ENCODE results near the gene SHC3. TPM values are rescaled to one million over a fixed set of nuclear protein-coding genes. Genes with fewer than 3 reads are reported as not detected.

SHC3 gene
- total RNA-seq, 1 donor from 2014 or later: 0.21 TPM

DNA sequence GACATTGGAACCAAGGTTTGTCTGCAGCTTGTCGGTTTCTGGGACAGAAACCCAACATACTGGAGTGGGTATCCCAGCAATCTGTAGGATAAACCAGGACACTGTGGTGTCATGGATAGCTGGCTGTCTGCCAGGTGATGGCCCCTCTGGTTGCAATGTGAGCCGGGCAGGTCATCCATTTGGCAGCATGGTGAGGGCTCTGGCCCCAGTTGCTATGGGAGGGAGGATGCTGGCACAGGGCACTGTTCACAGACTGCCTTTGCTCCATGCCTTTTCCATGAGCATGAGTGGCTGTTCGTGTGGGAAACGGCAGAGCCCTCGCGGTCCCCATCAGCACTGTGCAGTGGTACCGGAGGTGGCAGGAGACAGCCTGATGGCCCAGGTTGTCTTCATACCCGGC is 181.0 kb downstream of the SHC3 start:
- DNase-seq (ENCODE audit: extremely low spot score, unreplicated experiment): peak; percentile 76
- Mint-ChIP-seq H3K9me3 (ENCODE audit: unreplicated experiment) (no peaks in the 10 kb centered on the region), H3K36me3 (ENCODE audit: unreplicated experiment) (no peaks in the 10 kb centered on the region), H3K27ac (ENCODE audit: unreplicated experiment) (no peak overlapping the region), H3K4me1 (ENCODE audit: unreplicated experiment) (peaks cover 28% of the 10 kb centered on the region), H3K27me3 (ENCODE audit: unreplicated experiment) (no peaks in the 10 kb centered on the region), H3K4me3 (ENCODE audit: unreplicated experiment) (no peak overlapping the region)
- TF ChIP-seq, protein P1, sequence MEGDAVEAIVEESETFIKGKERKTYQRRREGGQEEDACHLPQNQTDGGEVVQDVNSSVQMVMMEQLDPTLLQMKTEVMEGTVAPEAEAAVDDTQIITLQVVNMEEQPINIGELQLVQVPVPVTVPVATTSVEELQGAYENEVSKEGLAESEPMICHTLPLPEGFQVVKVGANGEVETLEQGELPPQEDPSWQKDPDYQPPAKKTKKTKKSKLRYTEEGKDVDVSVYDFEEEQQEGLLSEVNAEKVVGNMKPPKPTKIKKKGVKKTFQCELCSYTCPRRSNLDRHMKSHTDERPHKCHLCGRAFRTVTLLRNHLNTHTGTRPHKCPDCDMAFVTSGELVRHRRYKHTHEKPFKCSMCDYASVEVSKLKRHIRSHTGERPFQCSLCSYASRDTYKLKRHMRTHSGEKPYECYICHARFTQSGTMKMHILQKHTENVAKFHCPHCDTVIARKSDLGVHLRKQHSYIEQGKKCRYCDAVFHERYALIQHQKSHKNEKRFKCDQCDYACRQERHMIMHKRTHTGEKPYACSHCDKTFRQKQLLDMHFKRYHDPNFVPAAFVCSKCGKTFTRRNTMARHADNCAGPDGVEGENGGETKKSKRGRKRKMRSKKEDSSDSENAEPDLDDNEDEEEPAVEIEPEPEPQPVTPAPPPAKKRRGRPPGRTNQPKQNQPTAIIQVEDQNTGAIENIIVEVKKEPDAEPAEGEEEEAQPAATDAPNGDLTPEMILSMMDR (IDR thresholded peaks at IDR 0.05): no peak

DNA sequence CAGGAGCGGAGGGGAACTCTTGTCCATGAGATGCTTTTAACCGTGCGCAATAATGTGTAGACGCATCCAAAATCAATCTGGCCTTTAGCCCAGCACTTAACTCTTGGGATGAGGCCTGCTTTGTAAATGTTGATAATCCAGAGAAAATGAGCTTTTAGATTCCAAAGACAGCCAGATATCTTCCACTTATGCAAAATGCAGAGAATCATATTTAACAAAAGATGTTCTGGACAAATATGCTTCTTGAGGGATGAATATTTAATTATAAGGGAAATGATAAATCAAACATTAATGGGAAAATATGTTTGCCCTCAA is 181.7 kb downstream of the SHC3 start:
- no peak for DNase-seq (ENCODE audit: extremely low spot score, unreplicated experiment)
- H3K27ac Mint-ChIP-seq (ENCODE audit: unreplicated experiment): no peak overlapping the region
- TF ChIP-seq, protein P1 (IDR thresholded peaks at IDR 0.05): no peak
- peaks cover 33% of the 10 kb centered on the region for H3K4me1 Mint-ChIP-seq (ENCODE audit: unreplicated experiment)
- H3K27me3 Mint-ChIP-seq (ENCODE audit: unreplicated experiment): no peaks in the 10 kb centered on the region
- H3K9me3 Mint-ChIP-seq (ENCODE audit: unreplicated experiment): no peaks in the 10 kb centered on the region
- no peak overlapping the region for H3K4me3 Mint-ChIP-seq (ENCODE audit: unreplicated experiment)
- H3K36me3 Mint-ChIP-seq (ENCODE audit: unreplicated experiment): no peaks in the 10 kb centered on the region

DNA sequence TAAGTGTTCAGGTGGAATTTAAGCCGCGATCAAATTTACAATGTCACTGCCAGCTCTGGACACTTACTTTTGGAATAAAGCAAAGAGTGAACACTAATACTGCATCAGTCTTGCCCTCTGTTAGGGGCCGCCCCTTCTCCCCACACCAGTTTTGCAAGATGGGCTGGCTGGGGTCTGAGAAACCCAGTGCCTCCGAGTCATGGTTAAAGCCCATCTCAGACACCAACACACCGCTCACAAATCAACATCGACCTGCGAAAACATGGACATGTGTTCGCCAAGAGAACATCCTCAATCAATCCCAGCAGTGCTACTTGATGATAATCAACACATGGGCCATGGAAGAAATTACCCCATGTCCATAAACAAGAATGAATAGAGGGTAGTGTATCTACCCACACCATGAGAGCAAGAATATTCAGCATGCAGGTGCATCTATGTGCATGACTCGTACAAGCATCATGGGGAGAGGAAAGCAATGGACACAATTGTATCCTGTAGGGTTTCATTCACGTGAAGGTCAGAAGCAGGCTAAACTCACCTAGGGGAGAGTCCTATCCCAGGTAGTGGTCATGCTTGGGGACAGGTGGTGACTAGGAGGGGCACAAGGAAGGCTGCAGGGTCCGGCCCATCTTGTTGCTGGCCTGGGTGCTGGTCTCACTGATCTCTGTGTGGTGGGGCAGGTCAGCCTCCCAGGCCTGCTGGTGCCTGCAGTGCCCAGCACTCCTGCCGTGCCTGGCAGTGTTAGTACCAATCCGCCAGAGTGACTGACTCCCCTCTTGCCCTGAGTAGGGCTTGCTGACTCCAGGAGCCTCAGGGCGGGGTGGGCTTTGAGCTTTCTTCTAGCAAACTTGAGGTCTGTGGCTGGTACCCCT is 182.3 kb downstream of the SHC3 start:
- no peak overlapping the region for H3K4me3 Mint-ChIP-seq (ENCODE audit: unreplicated experiment)
- H3K27ac Mint-ChIP-seq (ENCODE audit: unreplicated experiment): no peak overlapping the region
- H3K36me3 Mint-ChIP-seq (ENCODE audit: unreplicated experiment): no peaks in the 10 kb centered on the region
- no peaks in the 10 kb centered on the region for H3K27me3 Mint-ChIP-seq (ENCODE audit: unreplicated experiment)
- DNase-seq (ENCODE audit: extremely low spot score, unreplicated experiment): peak; percentile 40
- no peaks in the 10 kb centered on the region for H3K9me3 Mint-ChIP-seq (ENCODE audit: unreplicated experiment)
- peaks cover 35% of the 10 kb centered on the region for H3K4me1 Mint-ChIP-seq (ENCODE audit: unreplicated experiment)
- TF ChIP-seq, protein P1 (IDR thresholded peaks at IDR 0.05): no peak

DNA sequence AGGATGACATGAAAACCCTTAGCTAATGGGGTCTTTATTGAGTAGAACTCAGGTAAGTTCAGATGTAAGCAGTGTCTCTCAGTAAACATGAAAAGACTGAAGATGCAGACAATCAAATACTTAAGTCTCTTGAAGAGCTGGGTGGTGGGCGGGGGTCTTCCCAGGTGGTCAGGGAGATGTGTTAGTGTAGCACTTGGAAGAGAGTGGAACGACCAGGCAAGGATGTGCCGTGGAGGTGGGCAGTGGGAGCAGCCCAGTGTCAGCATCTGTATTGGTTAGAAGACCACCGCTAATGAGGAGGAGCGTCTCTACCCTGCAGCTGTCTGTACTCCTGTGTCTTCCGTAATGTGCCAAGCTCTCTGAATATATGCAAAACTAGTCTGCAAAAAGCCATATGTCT is 183.0 kb downstream of the SHC3 start:
- Mint-ChIP-seq H3K27me3 (ENCODE audit: unreplicated experiment) (no peaks in the 10 kb centered on the region), H3K9me3 (ENCODE audit: unreplicated experiment) (no peaks in the 10 kb centered on the region), H3K27ac (ENCODE audit: unreplicated experiment) (no peak overlapping the region), H3K36me3 (ENCODE audit: unreplicated experiment) (no peaks in the 10 kb centered on the region), H3K4me1 (ENCODE audit: unreplicated experiment) (peaks cover 31% of the 10 kb centered on the region), H3K4me3 (ENCODE audit: unreplicated experiment) (no peak overlapping the region)
- TF ChIP-seq, protein P1 (IDR thresholded peaks at IDR 0.05): no peak
- peak; percentile 62 for DNase-seq (ENCODE audit: extremely low spot score, unreplicated experiment)

DNA sequence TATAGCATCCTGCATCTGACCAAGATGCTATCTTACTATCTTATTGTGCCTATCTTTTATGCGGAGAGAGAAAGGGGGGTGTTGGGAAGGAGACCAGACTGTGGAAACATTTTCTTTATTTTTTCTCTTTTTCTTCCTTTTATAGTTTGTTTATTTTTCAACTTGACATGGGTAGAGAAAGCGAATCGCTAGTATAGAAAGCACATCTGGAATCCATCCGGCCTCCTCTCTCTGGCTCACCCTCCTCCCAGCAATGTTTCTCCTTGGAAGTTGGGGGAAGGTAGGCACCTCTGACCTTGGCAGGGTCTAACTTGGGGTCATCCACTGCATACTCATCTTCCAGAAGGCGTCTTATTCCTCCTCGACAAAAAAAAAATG is 183.4 kb downstream of the SHC3 start:
- H3K27me3 Mint-ChIP-seq (ENCODE audit: unreplicated experiment): no peaks in the 10 kb centered on the region
- H3K4me3 Mint-ChIP-seq (ENCODE audit: unreplicated experiment): no peak overlapping the region
- TF ChIP-seq, protein P1 (IDR thresholded peaks at IDR 0.05): no peak
- no peak for DNase-seq (ENCODE audit: extremely low spot score, unreplicated experiment)
- no peaks in the 10 kb centered on the region for H3K9me3 Mint-ChIP-seq (ENCODE audit: unreplicated experiment)
- H3K4me1 Mint-ChIP-seq (ENCODE audit: unreplicated experiment): peaks cover 30% of the 10 kb centered on the region
- H3K27ac Mint-ChIP-seq (ENCODE audit: unreplicated experiment): no peak overlapping the region
- no peaks in the 10 kb centered on the region for H3K36me3 Mint-ChIP-seq (ENCODE audit: unreplicated experiment)

Data from osteocyte (in vitro differentiated cells).